GM19023 (cell line): ENCODE data around the gene HK2.
"Not testable (repeated sequence)": the region's sequence is repeated elsewhere in the genome, so short reads cannot be mapped to it uniquely, and the experiment has no call there.

Experiments
- ATAC-seq: cut with Tn5 transposase; IDR thresholded peaks from one replicate; pipeline ENCODE4 v1.9.1; 2021; ENCODE audit warnings: mild to moderate bottlenecking, moderate library complexity; ENCODE audit not compliant: unreplicated experiment

The HK2 gene

DNA sequence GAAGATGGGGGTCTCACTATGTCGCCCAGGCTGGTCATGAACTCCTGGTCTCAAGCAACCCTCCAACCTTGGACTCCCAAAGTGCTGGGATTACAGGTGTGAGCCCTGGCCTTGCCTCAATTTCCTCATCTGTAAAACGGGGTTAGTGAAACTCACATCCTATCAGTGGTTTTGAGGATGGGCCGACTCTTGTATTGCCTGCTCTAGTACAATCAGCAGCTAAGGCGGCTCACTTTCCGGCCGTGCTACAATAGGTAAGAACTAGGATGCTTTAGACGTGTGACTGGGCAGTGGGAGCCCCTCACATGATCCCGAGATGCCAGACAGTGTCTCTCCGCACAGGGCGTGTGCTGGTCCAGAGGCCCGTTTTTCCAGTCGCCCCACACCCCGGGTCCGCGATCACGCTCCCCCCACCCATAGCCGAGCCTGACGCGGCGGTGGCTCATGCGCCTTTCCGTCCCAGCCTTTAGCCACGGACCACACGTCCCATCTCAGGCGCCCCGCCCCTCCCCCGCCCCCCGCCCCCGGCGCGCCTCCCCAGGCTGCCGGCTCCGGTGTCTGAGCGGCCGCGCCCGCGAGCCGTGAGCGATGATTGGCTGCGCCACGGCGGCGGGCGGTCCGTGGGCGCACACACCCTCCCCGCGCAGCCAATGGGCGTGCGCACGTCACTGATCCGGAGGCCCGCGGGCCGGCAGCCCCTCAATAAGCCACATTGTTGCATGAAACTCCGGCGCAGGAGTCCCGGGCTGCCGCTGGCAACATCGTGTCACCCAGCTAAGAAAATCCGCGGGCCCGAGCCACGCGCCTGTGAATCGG lies at the start of gene HK2:
HK2 (plus strand) TSS at position 710 of the 816 bp plus-strand sequence. CDS start 454 bp downstream, outside the sequence.
- ATAC-seq = peak; percentile 80

DNA sequence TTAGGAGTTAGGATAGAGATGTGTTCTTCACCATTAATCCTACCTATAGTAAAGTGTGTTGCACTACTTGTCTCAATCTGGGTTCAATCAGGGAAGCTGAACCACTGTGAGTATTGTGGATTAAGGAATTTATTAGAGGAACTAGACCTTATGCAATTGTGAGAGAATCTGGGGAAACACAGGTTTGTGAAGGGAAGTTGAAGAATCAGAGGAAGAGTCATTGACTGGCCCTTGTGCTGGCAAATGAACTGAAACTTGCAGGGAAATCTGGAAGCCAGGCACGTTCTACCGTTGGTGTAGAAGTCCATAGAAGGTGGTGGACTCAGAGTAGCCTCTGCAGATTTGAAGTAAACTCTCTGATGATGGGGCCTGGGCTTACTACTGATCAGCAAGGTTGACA lies 44.7 kb upstream of the HK2 start:
- no peak for ATAC-seq

DNA sequence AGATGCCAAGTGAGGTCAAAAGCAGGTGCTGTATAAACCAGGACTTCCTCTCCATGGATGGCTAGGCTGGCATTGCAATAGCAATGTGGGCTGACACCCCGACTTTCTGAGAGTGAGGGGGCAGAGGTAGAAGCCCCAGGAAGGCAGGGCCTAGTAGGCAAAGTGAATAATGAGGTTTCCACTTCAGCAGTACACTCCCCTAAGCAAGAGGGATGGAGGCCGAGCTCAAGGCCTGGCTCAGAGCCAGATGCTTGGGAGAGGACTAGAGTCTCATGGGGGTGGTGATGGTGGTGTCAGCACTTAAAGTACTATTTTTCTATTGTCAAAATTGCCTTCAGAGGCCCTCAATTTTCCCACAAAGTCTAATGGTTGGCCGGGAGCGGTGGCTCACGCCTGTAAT lies 41.6 kb upstream of the HK2 start:
- ATAC-seq = no peak

DNA sequence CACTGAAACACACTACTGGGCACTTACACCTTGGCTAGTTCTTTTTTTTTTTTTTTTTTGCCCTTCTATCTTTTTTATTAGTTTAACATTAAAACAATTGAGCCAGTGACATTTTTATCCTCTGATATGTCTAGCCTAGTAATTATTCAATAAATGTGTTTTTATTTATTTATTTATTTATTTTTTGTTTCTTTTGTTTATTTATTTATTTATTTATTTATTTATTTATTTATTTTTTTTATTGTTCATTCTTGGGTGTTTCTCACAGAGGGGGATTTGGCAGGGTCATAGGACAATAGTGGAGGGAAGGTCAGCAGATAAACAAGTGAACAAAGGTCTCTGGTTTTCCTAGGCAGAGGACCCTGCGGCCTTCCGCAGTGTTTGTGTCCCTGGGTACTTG lies 39.0 kb upstream of the HK2 start:
- ATAC-seq = not testable (repeated sequence)

DNA sequence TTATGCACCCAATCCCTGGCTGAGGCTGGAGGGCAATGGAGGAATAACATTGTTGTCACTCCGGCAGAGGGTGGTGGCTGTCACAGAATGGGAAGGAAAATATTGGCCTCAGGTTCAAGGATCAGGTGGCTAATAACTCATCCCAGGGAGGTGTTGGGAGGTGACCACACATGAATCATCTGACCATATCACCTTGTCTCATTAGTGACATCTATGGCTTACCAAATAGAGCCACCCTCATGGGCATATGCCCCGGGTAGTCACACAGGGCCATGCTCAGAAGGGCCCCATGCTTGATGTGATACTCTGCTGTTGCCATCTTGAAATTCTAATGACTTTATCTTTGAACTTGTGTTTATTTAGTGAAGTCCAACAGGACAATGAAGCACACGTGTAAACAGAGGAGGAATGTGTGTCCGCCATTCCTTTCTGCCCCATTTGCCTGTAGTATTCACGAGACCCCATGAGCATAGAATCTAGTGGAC lies 27.5 kb upstream of the HK2 start:
- no peak for ATAC-seq

DNA sequence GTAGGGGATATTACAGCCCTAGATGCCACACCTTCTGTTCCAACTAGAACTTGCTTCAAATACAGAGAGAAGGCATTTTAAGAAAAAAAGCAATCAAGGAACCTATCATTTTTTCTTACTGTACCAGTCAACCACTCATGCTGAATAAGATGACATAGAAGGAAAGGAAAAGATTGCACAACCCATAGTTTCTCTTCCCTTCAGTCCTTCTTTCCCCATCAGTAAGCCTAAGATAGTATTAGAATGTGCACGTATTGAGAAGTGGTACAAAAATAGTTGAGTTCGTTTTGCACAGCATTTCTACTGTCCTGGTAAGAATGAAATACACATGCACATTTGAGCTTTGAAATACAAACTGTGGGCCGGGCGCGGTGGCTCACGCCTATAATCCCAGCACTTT lies 27.0 kb upstream of the HK2 start:
- ATAC-seq = no peak

DNA sequence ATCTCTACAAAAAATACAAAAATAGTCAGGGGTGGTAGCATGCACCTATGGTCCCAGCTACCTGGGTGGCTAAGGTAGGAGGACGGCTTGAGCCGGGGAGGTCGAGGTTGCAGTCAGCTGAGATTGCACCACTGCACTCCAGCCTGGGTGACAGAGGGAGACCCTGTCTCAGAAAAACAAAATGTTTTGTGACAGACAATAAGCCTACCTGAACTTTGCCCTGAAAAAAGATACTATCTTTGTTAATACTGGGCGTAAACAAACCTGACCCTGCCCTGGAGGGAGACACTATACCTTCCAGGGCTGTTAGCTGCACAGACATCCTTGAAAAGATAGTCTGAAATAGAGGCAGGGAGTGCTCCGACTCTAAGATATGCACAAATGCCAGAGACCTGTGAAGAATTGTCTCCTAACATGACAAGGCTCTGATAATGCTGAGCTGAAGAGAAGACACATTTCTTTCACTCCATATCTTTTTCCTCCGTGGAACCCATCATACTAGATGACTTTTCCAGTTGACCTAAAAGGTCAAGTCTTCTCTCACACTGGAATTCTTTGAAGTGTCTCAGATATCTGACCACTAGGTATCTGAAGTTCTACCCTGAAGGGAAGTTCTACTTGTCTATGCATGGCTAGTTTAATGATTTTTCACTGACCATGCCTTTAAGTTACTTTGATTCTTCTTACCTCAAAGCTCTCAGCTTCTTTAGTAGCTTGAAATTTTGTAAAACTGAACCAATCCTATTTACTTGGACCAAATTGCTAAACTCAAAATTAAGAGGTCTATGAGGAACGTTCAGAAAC lies 20.9 kb upstream of the HK2 start:
- no peak for ATAC-seq

DNA sequence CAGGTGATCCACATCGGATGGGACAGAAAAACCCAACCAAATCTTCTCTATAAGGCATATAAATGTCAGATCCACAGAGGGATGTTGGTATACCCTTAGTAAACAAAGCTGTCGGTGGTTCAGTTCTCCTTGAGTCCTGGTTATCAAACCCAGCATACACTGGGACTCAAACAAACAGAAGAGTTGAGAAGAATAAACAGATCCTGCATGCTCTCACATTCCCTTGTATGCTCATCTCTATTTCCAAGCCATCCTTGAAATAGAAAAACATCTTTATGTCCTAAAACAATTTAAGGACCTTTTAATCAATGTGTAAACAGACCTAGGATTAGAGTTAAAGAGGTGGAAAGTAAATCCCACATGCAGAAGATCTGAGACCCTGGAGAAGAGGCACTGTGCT lies 19.8 kb upstream of the HK2 start:
- no peak for ATAC-seq

DNA sequence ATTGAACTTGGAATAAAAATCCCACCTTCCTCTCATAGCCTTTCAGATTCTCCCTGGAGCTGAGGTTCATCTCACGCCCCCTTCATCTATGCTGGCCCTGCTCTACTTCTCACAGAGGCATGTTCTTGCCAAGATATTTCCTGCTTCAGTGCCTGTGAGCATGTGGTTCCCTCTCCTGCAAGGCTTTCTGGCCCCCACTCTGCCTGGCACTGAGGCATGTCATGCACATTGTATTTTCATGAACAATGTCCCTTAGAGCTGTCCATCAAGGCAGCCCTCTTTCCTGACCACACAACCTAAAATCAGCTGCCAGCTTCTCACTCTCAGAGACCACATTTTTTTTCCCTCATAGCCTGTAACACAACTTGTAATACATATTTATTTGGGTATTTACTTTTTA lies 18.0 kb upstream of the HK2 start:
- ATAC-seq = no peak

DNA sequence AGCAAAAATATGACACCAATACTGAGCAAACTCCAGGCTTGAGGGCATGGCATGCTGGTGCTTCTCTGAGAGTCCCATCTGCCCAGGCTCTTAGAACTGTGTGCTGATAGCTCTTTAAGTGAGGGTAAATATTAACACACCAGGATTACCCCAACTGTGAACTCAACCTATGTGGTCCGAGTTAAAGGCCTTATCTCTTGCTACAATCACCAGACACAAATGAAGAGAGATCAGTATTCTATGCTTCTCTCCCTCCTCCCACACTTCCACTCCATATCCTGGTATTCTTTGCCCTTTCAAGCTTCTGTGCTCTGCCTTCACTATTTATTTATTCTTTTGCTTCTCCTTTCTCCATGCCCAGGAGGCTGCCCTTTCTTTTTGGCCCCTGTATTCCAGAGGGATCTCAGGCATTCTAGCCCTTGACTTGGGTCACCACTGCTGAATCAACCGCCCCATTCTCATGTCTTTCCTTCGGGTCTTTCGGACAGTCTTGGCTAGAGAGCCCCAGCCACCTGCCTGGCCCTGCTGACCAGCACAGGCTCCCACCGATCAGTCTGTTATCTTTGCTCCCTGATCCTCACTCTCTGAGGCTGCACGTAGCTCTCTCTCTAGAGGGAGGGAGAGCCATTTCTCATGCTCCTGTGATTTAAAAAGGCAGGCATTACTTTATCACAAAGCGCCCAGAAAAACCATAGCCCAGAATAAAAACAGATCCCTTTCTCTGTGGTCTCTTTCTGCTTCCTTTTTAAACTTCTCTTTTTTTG lies 17.2 kb upstream of the HK2 start:
- ATAC-seq = no peak

DNA sequence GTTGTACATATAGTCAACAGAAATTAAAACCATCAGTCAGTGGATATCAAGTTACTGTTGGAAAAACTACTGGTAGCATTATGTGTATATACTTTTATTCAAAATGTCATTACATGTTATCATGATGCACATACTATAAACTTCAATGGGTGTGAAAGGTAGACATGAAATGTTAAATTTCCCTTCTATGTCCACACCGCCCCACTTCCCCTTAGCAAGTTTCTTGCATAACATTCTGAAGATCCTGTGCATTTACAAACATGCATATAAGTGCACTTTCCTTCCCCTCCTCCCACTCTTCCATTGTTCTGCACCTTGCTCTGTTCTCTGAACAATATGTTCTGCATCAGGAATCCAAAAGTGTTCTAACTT lies 16.6 kb upstream of the HK2 start:
- no peak for ATAC-seq

DNA sequence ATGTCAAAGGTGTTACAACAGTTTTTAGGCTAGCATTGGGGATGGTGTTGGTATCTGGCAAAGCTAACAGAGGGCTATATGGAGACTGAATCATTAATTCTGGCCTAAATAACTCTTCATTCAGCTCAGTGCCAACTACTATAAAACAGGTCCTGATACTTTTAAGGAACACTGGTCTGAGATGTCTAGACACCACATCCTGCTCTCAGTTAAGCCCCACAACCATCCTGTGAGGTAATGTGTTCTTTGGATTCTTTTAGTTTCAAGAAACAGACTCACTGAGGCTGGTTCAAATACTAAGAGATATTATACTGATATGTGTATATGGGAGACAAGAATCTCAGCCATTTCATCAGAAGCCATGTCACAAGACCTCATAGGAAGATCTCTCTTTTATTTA lies 14.2 kb upstream of the HK2 start:
- ATAC-seq = no peak

DNA sequence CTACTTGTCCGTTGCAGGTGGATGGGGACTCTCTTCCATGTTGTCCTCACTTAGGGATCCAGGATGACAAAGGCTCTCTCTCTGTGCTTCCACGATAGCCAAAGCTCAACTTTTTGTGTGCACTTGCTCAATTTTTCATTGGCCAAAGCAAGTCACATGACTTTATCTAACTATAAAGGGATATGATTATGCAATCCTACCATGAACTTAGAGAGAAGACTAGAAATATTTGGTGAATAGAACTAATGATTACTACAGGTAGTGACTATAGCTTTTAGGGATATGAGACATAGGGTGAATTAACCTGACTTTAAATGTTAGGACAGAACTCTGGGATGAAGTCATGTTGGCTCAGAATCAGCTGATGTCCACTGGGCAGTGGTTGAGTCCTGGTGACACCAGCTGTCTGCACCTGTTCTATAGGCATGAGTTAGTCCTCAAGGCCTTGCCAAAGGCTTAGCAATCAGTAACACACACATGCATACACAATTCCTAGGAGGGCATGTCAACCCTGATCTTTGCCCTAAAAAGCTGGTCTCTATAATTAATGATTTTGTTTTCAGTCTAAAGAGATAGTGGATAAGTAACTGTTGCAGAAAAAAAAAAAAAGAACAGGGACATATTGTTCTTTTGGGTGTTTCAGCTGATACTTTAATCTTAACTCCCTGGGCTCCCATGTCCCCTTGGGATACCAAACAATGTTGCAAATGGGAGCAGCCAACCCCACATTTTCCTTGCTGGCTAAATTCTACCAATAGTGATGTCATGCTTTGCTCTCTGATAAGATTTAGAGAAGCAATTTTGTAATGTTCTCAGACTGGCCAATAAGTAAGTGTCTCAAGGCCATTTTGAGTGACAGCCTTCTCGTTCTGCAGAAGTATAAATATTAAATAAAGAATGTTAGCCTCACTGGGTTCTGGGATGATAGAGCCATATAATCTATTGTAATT lies 12.5 kb upstream of the HK2 start:
- no peak for ATAC-seq

DNA sequence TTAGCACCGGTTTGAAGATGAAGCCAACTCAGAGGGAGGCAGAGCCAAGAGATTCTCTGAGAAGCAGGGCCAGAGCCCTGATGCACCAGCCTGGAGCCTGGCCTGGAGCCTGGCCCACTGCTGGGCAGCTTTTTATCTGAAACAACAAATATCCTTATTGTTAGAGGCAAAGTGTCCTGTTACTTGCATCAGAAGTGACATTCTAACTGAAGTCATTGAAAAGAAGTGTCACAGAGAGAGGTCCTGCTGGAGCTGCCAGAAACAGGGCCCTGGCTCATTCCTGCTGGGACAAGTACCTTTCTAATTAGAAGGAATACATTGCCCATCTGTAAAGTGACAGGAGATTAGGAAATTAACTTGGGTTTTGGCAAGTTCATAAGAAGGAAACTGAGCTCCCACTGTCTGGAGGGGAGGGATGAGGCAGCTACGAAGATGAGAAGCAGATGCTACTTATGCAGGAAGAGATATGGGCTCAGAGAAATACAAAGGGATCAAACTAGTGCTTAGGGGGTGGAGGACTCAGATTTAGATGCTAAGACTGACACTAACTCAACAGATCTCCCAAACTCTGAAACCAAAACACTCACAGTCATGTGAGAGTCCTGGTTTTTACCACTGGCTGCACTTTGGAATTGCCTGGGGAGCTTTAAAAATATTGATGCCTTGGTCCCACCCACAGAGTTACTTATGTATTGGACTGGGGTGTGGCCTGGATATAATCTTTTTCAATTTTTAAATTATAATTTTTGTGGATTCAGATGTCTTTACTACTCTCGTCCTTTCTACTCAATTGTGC lies 11.0 kb upstream of the HK2 start:
- ATAC-seq = no peak

DNA sequence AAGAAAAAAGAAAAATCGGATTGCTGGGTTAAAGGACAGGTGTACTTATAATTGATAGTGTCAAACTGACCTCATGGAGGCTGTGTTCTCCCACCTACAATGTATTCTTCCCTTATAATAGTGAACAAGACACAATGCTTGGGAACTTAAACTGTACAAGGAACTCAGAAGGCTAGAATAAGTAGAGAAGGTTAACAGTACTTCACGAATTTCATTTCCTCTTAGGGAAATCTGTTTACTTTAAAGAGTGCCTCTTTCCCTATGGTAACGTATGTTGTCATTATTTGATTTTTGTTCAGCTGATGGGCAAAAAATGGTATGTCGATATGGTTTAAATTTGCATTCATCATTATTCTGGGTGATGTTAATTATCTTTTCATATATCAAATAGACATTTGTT lies 9.2 kb upstream of the HK2 start:
- no peak for ATAC-seq

DNA sequence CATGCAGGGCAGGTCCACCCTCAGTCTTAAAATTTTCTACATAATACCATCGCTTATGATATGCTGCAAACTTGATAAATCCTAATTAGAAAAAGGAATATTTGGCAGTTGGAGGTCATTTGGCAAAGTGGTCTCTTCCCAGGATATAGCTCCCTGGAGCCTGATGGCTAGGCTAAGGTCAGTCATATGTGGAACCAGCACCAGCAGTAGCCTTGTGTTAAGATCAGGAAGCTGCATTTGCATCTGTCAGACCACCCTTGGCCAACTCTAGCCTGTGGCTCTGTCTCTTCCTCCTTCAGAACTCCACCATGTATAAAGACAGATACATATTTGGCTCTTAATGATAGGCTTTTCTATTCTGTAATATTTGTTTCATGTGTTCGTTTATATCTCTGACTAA lies 5.4 kb upstream of the HK2 start:
- no peak for ATAC-seq

DNA sequence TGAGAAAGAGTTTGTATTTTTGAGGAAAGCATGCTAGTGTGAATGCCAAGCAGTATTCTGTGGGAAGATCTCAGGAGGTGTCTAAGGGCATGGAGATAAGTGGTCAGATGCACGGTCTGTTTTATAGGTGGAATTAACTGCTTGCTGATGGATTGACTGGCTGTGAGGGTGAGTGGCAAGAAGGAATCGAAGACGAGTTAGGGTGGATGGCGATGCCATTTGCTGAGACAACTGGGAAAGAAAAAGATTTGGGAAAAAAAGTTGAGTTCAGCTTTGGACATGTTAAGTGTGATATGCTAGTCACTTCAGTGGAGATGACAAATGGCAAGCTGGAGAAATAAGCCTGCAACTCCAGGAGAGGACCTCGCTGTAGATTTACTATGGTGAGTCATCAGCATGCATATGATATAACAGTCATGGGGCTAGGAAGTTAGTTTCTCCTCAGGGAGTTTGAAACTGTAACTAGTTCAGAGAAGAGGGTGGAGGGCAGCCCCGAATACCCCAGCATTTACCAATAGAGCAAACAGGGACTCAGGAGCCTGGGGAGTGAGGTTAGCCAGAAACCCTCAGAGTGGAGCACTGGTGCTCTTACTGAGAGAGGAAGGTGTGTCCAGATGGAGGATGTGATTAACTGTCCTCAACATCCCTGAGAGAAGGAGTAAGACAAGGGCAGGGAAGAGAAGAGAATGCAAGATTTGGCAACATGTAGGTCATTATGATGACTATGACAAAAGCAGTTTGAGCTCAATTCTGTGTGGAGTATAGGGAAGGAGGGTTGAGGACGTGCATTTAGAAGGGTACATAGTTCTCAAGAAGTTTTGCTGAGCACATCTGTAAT lies 2.0 kb upstream of the HK2 start:
- ATAC-seq = no peak

DNA sequence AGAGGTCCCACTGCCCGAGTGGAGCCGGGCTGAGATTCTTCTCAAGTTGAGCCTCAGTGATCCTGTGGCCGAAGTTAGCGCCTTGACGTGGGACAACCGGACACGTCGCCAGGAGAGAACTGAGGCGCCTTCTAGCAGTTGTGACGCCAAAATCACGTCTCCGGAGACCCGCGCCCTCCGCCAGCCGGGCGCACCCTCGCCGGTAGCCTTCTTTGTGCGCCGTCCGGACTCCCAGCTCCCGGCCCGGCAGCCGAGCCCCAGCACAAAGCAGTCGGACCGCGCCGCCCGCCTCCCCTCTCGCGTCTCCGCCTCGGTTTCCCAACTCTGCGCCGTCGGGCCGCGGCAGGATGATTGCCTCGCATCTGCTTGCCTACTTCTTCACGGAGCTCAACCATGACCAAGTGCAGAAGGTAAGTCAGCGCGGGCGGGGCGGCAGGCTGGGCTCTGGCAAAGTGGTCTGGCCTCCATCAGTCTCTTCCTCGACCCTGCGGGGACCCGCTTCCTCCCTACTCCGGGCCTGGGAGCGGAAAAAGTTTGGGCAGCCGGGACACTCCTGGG lies 386 bp downstream of the HK2 start:
- peak; percentile 12 for ATAC-seq
